Measurements from ENCODE around the gene OR2C1.

DNA sequence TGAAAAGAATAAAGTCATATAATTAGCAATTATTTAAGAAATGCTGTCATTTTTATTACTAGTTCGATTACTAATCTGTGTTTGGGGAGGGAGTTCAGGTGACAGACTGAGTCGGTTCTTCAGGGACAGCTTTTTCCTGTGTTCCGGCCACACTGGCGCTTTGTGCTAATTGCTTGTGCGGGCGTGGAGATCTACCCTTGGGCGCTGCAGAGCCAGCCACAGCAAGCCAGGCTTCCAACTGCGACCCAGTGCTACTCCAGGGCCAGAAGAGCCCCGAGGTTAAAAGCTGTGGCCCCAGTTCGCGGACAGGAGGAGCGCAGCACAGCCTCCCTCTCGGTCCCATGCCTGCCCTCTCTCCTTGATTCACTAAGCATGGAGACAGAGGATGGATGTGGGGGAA, 6.5 kb upstream of the OR2C1 start:
- TF ChIP-seq, protein P1, sequence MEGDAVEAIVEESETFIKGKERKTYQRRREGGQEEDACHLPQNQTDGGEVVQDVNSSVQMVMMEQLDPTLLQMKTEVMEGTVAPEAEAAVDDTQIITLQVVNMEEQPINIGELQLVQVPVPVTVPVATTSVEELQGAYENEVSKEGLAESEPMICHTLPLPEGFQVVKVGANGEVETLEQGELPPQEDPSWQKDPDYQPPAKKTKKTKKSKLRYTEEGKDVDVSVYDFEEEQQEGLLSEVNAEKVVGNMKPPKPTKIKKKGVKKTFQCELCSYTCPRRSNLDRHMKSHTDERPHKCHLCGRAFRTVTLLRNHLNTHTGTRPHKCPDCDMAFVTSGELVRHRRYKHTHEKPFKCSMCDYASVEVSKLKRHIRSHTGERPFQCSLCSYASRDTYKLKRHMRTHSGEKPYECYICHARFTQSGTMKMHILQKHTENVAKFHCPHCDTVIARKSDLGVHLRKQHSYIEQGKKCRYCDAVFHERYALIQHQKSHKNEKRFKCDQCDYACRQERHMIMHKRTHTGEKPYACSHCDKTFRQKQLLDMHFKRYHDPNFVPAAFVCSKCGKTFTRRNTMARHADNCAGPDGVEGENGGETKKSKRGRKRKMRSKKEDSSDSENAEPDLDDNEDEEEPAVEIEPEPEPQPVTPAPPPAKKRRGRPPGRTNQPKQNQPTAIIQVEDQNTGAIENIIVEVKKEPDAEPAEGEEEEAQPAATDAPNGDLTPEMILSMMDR (IDR thresholded peaks at IDR 0.05) = no peak
- TF ChIP-seq SIN3A (IDR thresholded peaks at IDR 0.05; ENCODE audit: borderline replicate concordance, insufficient read depth, low read depth, low read length) (no peak), POLR2AphosphoS5 (IDR thresholded peaks at IDR 0.05; ENCODE audit: low read depth, low read length) (no peak)

Measured in Panc1 (cell line).